ENCODE results near the gene CDNF.

GRCh38 chr10:14801723-14802122 is 36.1 kb downstream of the CDNF start:
- TF ChIP-seq CTCF (IDR thresholded peaks at IDR 0.05; ENCODE audit: poor library complexity), result no peak
- no peak for TF ChIP-seq EZH2phosphoT487 (IDR thresholded peaks at IDR 0.05; ENCODE audit: low read depth, severe bottlenecking, unreplicated experiment)
- TF ChIP-seq EZH2 (IDR thresholded peaks at IDR 0.05; ENCODE audit: borderline replicate concordance), result no peak

Data from hepatocyte (in vitro differentiated cells).